COLO668 (cell line): ENCODE results near the gene KIFC1.

Experiments
- DNase-seq: peaks from one replicate; lab custom pipeline; 2025; ENCODE audit not compliant: unreplicated experiment; lab: John Stamatoyannopoulos, UW

Gene KIFC1

DNA sequence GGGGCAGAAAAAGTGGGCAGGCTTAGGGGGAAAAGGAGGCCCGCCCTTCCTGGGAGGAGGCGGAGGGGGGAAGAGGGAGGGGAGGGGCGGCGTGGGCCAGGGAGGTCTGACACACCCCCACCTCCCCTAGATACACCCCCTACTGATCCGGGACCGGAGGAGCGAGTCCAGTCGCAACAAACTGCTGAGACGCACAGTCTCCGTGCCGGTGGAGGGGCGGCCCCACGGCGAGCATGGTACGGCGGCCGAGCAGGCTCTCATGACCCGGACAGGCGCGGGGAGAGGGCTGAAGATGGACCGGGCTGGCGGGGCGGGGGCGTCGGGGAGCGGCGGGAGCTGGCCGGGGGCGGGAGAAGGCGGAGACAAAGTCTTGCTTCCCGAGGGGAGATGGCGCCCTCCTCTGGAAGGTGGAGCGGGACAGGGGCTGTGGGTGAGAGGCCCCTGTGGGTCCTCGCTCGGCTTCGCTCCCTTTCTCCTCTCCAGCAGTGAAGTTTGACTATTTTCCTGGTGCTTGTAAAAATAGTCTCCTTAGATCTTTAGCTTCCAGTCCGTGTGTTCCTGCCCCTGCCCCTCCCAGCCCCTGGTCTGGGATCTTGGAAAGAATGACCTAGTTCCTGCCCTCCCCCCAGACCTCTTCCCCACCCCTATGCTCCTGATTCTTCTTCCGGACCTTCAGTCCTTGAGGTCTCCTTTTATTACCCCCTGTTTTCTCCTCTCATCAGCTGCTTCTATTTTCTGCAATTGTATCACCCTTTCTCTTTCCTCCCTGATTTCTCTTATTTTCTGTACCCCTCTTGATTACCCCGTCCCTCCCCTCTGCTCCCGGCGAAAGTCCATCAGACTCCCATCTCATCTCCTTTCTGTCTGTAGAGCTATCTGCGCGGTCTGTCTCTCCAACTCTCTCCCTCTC lies 34.3 kb downstream of the KIFC1 start:
- DNase-seq: peak; percentile 76

DNA sequence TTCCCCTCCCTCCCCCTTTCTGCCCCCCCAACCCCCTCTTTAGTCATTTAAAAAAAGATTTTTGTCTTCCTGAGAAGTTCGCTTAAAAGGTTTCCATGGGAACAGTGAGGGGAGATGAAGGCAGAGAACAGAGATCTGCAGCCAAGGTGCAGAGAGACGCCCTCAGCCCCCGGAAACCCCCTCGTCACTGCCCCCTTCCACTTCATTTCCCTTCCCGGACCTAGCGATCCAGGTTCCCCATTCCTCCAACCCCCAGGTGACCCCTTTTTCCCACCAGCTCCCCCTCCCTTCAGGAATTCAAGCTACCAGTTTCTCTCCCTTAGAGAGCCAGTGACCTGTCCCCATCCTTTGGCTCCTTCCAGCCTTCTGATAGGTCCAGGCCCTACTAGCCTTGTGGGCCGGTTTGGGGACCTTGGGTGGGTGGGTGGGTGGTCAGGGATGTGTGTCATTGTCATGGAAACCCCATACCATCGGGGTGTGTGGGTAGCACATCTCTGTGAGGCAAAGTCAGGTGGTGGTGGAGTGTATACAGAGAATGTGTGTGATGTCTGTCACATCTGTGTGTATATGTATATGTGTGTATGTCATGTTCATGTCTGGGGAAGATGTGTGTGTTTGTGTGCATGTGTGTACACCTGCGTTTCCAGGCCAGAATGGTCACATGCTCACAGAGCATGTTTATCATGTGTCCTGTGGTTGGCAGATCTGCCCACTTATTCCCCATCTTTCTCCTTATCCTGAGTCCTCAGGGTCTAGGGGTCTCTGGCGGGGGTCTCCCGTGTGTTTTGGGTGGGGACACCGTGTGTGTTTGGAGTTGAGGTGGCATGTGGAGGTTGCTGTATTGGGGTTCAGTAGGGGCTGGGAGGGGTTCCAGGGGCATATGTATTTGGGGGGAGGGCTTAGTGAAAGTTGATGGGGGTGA lies 35.2 kb downstream of the KIFC1 start:
- peak; percentile 5 for DNase-seq

DNA sequence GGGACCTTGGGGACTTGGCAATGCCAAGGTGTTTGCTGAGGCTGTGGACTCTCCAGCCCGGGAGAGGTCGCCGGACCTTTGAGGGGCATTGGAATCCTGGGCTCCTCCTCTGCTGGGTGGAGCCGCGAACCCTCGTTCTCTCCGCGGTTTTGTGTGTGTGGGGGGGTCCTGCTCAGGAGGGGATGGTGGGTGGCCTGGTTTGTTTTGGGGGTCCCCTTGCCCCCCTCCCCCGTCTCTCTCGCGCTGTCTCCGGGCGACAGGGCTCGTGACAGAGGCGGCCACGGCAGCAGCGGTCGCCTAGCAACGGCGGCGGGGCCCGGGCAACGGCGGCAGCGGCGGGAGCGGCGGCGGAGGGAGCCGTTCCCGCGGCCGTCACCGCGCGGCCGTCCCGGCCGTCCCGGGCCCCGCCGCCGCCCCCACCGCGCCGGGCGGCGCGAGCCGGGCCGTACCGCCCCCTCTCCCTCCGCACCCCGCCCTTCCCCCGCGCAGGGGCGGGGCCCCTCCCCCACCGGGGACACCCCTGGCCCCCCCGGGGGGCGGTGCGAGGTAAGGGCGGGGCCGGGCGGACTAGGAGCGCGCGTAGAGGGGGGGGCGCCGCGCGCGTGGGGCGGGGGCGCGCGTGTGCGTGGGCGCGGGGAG lies 36.1 kb downstream of the KIFC1 start:
- DNase-seq: peak; percentile 55

DNA sequence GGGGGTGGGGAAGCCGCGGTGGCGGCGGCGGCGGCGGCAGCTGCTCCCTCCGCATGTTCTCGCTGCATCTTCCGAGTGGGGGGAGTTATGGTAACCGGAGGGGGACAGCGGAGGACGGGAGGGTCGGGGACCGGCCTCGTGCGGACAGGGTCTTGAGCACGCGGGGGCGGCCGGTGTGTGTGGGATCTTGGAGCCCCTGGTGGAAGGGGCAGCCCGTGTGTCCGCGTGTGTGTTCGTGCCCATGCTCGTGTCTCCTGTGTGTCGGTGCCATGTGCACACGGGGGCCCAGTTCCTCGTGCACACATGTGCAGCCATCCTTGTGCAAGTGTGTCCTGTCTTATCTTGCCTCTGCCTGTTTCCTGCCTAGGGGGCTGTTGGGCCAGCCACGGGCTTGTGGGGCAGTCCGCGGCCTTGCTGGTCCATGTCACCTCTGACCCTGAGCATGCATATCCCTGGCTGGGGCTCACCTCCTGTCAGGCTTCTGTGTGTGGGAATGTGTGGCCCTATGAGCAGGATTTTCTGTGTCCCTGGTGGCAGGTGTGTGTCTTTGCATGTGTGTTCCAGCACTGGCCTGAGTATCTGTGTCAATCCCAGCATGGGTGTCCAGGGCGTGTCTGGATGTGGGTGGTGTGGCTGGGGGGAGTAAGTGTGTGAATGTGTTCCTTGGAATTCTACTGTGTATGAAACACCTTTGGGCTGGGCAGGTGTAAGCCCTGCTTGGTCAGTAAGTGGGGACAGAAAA lies 36.8 kb downstream of the KIFC1 start:
- DNase-seq: peak; percentile 21

DNA sequence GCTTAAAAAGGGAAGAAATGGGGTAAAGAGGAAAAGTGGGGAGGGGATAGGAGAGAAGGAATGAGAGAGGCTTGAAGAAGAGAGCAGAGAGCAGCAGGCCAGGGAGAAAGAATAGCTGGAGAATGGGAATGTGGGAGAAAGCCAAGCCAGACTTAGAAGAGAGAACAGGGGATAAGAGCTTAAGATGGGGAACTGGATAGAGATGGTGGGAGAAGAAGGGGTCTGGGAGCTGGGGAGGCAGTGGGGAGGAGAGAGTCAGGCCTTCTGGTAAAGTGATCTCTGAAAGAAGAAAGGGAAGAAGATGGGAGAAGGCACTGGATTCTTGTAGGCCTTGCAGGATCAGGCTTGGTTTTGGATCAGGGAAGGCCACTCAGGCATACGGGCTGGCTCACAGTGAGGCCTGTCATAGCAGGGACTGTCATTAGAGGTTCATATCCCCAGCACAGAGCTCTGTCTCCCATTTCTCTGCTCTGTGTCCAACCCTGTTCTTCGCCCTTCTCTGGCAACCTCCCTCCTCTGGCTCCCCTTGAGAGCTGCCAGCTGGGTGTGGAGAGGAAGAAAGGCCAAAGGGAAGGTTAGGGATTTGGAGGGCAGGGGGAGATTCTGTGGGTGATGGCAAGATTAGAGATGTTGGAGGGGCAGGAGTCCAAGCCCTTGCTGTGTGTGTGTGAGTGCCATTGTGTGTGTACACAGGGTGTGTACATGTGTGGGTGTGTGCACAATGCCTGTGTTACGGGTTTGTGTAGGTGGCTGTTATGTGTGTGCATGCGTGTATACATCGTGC lies 37.5 kb downstream of the KIFC1 start:
- DNase-seq: no peak

DNA sequence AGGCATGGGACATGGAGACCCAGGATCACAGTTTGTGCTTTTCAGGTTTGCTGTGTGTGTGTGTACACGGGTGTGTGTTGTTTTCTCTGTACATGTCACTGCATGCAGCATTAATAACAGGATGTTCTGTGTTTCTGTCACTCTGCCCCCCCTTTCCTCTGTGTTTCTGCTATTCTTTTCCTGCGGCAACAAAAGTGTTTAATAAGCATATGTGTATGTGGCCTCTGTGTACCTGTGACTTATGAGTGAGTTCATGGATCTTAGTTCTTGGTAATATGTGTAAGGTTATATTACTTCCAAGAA lies 38.1 kb downstream of the KIFC1 start:
- DNase-seq: no peak

DNA sequence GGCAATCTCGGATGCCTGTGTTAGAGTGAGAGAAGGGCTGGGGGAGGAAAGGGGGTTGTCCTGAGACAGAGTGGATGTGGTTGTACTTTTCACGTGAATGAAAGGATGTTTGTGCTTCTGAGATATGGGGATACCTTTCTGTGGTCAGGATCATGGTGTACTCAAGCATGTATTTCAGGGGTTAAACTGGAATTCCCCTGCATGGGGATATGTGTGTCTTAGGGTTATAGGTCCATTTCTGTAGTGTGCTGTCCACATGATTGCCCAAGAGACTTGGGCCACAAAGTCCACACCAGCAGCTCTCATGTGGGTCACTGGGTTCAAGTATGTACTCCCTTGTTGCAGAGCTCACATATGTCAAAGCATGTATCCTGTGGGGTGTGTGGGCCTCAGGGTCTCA lies 38.7 kb downstream of the KIFC1 start:
- no peak for DNase-seq

DNA sequence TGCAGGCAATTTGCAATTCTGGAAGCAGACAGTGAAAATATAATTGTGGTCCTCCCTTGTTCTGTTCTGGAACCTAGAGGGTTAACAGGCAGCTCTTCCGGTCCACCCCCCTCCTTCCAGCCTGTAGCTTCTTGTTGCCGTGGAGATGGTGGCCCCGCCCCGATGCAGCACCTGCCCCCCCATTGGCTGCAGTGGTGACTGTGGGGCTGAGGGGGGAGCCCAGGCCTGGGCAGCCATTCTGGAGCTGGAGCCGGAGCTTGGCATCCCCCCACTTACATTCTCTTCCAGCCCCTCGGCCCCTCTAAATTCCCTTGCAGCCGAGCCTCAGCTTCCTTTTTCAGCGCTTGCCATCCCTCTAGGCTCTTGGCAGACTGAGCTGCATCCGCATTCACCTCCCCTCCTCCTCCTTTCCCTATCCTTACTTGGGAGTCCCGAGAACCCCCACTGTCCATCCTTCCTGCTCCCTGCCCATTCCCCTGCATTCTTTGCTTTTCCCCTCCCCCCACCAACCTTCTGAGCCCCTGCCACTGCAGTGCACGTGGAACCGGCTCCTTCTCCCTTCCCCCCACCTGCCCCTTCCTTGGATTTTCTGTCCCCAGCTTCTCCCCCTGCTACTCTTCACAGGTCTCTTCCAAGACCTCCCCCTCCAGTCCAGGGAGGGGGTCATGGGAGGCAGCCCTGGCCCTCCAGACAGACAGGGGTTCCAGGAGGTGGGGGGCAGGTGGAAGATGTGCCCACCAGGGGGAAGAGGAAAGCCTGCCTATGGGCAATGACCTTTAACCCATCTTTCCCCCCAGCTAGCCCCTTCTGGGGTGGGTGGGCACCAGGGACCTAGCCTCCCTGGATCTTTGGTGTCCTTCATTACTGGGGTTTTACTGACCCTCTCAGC lies 39.6 kb downstream of the KIFC1 start:
- DNase-seq: peak; percentile 13

DNA sequence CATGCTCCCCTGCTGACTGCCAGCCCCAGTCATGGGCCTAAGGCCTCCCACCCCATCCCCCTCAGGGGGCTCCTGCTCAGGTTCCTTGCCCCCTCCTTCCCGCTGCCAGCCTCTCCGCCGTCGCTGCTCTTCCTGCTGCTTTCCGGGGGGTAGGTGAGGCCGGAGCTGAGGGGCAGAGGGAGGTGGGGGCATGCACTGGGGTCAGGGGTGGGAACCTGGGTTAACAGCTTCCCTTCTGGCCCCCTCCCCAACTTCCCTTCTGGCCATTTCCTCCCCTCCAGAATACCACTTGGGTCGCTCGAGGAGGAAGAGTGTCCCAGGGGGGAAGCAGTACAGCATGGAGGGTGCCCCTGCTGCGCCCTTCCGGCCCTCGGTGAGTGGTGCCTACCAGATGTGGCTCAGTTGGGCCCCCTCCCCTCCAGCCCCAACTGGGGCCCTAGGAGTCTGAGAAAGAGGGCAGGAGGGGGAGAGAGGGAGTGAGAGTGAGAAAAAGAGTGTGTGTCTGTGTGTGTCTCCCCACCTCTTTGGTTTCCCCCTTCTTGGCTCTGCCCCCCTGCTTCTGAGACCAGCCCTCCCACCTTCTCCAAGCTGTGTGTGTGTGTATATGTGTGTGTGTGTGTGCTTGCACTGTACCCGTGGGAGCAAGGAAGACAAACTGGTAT lies 40.4 kb downstream of the KIFC1 start:
- no peak for DNase-seq

DNA sequence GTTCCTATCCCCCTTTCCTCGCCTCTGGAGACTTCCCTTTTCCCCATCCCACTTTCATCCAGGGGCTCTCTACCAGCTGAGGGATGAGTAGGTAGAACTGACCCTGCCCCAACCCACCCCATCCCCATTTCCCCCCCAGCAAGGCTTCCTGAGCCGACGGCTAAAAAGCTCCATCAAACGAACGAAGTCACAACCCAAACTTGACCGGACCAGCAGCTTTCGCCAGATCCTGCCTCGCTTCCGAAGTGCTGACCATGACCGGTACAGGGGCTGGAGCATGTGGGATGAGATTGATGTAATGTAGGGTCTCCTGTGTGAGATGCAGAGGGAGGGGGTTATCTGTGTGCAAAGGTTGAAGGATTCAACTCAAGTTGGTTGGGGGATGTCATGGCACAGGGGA lies 40.9 kb downstream of the KIFC1 start:
- no peak for DNase-seq

DNA sequence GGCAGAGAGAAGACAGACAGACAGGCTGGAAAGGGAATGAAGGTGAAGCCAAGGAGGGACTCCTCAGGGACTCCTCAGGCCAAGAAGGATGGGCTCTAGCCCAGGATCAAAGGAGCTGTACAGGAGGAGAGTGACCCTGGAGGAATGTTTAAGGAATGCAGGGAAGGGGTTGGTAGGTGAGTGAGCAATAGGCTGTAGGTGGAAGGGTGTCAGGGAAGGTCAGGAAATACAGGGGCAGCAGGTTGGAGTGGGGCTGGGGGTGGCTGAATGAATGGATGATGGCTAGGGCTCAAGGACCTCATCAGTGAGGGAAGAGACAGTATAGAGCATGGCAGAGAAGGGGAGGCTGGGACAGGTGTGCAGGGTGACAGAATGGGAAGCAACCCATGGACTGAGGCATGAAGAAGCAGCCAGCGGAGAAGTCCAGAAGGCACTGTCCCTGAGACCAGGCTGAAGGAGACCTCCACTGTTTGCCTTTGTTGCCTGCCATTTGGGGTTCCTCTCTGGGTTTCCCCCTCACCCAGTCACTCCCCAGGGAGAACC lies 41.4 kb downstream of the KIFC1 start:
- DNase-seq: no peak

DNA sequence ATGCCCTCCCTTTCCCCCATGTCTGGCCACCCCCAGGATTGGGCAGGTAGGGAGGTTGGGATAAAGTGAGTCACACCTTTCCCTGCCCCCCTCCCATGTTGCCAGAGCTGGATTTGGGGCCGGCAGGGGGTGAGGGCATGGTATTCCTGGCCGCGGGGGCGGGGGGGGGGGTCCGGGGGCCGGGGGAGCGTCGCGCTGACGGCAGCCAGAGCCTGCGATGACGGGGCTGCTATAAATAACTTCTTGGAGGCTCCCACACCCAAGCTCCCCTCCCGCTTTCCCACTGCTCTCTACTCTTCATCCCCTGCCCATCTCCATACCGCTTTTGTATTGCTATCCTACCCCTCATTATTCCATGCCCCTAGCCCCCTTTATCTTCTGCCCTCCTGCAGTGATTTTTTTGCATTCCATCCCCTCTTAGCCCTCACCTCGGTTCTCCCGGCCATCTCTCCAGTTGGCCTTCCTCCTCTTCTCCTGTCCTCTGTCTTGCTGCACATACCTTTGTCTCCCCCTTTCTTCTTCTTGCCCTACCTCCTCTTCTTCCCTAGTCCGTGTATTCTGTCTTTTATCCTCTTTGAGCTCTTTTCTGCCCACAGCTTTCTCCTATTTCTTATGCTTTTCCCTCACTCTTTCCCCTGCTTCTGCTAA lies 42.0 kb downstream of the KIFC1 start:
- no peak for DNase-seq

DNA sequence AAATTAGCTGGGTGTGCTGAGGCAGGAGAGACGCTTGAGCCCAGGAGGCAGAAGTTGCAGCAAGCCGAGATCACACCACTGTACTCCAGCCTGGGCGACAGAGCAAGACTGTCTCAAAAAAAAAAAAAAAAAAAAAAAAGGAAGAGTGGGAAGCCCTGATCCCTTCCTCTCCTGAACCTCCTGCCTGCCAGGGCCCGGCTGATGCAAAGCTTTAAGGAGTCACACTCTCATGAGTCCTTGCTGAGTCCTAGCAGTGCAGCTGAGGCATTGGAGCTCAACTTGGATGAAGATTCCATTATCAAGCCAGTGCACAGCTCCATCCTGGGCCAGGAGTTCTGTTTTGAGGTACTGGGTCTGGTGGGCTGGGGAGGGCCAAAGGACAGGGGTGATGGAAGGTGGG lies 43.3 kb downstream of the KIFC1 start:
- DNase-seq: no peak

DNA sequence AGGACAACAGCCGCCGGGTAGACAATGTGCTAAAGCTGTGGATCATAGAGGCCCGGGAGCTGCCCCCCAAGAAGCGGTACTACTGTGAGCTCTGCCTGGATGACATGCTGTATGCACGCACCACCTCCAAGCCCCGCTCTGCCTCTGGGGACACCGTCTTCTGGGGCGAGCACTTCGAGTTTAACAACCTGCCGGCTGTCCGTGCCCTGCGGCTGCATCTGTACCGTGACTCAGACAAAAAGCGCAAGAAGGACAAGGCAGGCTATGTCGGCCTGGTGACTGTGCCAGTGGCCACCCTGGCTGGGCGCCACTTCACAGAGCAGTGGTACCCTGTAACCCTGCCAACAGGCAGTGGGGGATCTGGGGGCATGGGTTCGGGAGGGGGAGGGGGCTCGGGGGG lies 46.0 kb downstream of the KIFC1 start:
- DNase-seq: no peak

DNA sequence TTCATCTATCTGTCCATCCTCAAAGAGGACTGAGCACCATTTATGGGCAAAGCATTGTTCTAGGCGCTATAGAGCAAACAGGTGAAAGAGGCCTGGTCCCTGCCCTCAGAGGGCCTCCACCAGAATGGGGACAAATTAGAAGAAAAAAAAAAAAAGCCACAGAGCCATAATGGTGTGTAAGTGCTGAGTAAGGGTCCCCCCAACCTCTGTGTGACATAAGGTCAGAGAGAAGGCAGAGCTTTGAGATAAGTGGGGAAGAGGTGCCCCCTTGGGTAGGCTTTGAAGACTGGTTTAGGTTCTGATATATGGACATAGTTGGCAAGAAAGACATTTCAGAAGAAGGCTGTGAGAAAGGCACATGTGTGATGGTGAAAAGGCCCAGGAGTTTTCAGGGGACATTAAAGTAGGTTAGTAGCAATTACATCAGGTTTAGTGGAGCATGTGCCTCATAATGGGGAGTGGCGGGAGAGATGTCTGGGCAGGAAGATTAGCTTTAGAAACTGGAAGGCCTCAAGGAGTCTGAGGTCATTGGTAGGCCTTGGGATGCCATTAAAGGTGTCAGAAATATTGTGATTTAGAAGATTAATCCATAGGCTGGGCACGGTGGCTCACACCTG lies 47.5 kb downstream of the KIFC1 start:
- no peak for DNase-seq

DNA sequence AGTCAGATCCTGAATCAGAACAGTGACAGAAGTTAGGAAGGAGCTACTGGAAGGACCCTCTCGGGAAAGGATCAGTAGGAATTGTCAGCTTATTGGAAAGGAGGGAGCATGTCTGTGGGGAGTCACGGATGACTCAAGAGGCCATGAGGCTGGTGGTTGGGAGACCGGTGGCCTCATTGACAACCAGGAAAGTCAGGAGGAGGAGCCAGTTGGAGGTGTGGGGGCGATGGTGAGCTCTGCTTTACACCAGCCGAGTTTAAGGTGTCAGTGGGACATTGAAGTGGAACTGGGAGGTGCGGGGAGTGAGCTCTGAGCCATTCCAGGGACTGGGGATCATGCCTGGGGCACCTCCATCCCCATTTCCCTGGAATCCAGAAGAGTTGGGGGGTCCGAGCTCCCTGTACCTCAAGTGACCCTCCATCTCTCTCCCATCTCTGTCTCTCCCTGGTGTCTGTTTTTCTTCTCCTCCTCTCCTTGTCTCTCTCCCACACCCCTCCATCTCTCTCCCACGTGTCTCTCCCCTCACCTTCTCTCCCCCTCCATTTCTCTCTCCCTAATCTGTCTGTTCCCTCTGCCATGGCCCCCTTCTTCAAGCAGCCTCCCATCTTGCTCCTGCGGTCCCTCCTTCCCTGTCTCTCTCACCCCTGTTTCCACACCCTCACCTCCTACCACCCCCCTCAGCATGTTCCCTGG lies 48.5 kb downstream of the KIFC1 start:
- DNase-seq: no peak
